ENCODE measurements around the gene MOCS2. TPM values are rescaled to one million over a fixed set of nuclear protein-coding genes. Genes with fewer than 3 reads are reported as not detected.

Gene MOCS2
- polyA plus RNA-seq, 2 of the 4 experiments (the other 2 are of a cell fraction), result 47.7 to 75.3 TPM

- Histone ChIP-seq H3K4me1 (no peaks in the 10 kb centered on the region), H3K4me3 (no peak overlapping the region), H3K9me3 (no peaks in the 10 kb centered on the region), H3K27ac (no peak overlapping the region), H3K4me2 (no peak overlapping the region)
- FAIRE-seq (no peak), DNase-seq (ENCODE audit: low read depth in 1 of 2, low spot score in 1 of 2) (no peak), ATAC-seq (no peak)
- no peak for TF ChIP-seq HEYL (CRISPR knock-in tag; IDR thresholded peaks at IDR 0.05)
- TF ChIP-seq EHMT2 (IDR thresholded peaks at IDR 0.05; ENCODE audit: low read depth), result no peak
- TF ChIP-seq CBX2 (IDR thresholded peaks at IDR 0.05; ENCODE audit: borderline replicate concordance, low read depth), result no peak
- no peak for TF ChIP-seq NPAS2 (CRISPR knock-in tag; IDR thresholded peaks at IDR 0.05; ENCODE audit: borderline replicate concordance)
- no peak for TF ChIP-seq JUNB (IDR thresholded peaks at IDR 0.05)
- TF ChIP-seq ZFP36 (IDR thresholded peaks at IDR 0.05; ENCODE audit: borderline replicate concordance, partially characterized antibody), result no peak
- no peak for TF ChIP-seq E2F6 (IDR thresholded peaks at IDR 0.05; ENCODE audit: borderline replicate concordance, low read depth)
- no peak for TF ChIP-seq CHD4 (IDR thresholded peaks at IDR 0.05; ENCODE audit: borderline replicate concordance)
- no peak for TF ChIP-seq NR3C1 (IDR thresholded peaks at IDR 0.05)
- TF ChIP-seq RFX5 (IDR thresholded peaks at IDR 0.05), result no peak
- TF ChIP-seq ATOH8 (CRISPR knock-in tag; IDR thresholded peaks at IDR 0.05; ENCODE audit: low read depth), result no peak
- TF ChIP-seq RNF2 (IDR thresholded peaks at IDR 0.05; ENCODE audit: borderline replicate concordance, low read depth), result no peak
- WGBS (ENCODE audit: missing lambda C conversion rate), result 80% methylated on average over 4 of the region's 4 CpGs
- ChIA-PET POLR2A (no interaction called here), CTCF (interaction anchor here (0.6 to 2.3 kb wide), 3 partner anchors 16 to 1133 kb away, joined by 3 to 16 read pairs (median 4); no protein-coding TSS in a partner anchor)
These were observed 41.2 kb downstream of the MOCS2 start for GRCh38 chr5:53068291-53068836.

GRCh38 chr5:53067641-53068040 is 41.9 kb downstream of the MOCS2 start:
- POLR2A ChIA-PET, result no interaction called here
- 0% methylated on average over 1 of the region's 1 CpG for WGBS (ENCODE audit: missing lambda C conversion rate)
- Histone ChIP-seq H3K4me2 (no peak overlapping the region), H3K27ac (no peak overlapping the region), H3K4me3 (no peak overlapping the region), H3K4me1 (no peaks in the 10 kb centered on the region), H3K9me3 (no peaks in the 10 kb centered on the region)
- TF ChIP-seq MAFK (IDR thresholded peaks at IDR 0.05; ENCODE audit: partially characterized antibody) (no peak), USF2 (IDR thresholded peaks at IDR 0.05) (no peak), EHF (CRISPR knock-in tag; IDR thresholded peaks at IDR 0.05) (no peak), FOSB (CRISPR knock-in tag; IDR thresholded peaks at IDR 0.05) (no peak), E2F6 (IDR thresholded peaks at IDR 0.05; ENCODE audit: borderline replicate concordance, low read depth) (no peak), ZNF302 (CRISPR knock-in tag; IDR thresholded peaks at IDR 0.05) (no peak), CTCF (IDR thresholded peaks at IDR 0.05) (no peak)
- ATAC-seq, result no peak
- no peak for FAIRE-seq
- CTCF ChIA-PET, result no interaction called here
- no peak for DNase-seq (ENCODE audit: low read depth in 1 of 2, low spot score in 1 of 2)

- Histone ChIP-seq H3K9me3 (no peaks in the 10 kb centered on the region), H3K27ac (no peak overlapping the region), H3K4me2 (no peak overlapping the region), H3K4me1 (no peaks in the 10 kb centered on the region), H3K4me3 (no peak overlapping the region)
- POLR2A ChIA-PET, result no interaction called here
- 93% methylated on average over 1 of the region's 1 CpG for WGBS (ENCODE audit: missing lambda C conversion rate)
- no peak for FAIRE-seq
- no peak for DNase-seq (ENCODE audit: low read depth in 1 of 2, low spot score in 1 of 2)
- no peak for ATAC-seq
- no peak for TF ChIP-seq TP53 (CRISPR knock-in tag; IDR thresholded peaks at IDR 0.05)
- TF ChIP-seq GATA3 (IDR thresholded peaks at IDR 0.05; ENCODE audit: borderline replicate concordance), result no peak
- TF ChIP-seq HOXB13 (CRISPR knock-in tag; IDR thresholded peaks at IDR 0.05; ENCODE audit: low read depth), result no peak
- no peak for TF ChIP-seq CBX8 (IDR thresholded peaks at IDR 0.05)
- TF ChIP-seq TFCP2L1 (CRISPR knock-in tag; IDR thresholded peaks at IDR 0.05), result no peak
- TF ChIP-seq NFE2L2 (conservative IDR thresholded peaks at IDR 0.05; ENCODE audit: low read length), result no peak
- no peak for TF ChIP-seq ZNF302 (CRISPR knock-in tag; IDR thresholded peaks at IDR 0.05)
- CTCF ChIA-PET, result no interaction called here
These were observed 43.5 kb downstream of the MOCS2 start for GRCh38 chr5:53066088-53066487.

All from A549 (cell line).